Sigmoid colon (tissue), 7 donors: ENCODE measurements around the gene IRGC. TPM values are rescaled to one million over a fixed set of nuclear protein-coding genes. Genes with fewer than 3 reads are reported as not detected.

Source experiments
- DNase-seq: peaks from one replicate; pipeline ENCODE4 v3.0.0-alpha.2; 2019
- H3K27ac ChIP-seq, 4 donors: fragments of 200-600 bp; sonication (generic); one replicate each; pipeline ENCODE4 v1.5.1; 2016 to 2019; ENCODE audit warnings: mild to moderate bottlenecking in 1 of 4
- H3K27me3 ChIP-seq, 3 donors: fragments of 200-600 bp; sonication (generic); one replicate each; pipeline ENCODE4 v1.5.1; 2019; ENCODE audit warnings: mild to moderate bottlenecking in 1 of 3
- H3K36me3 ChIP-seq, 4 donors: fragments of 200-600 bp; sonication (generic); one replicate each; pipeline ENCODE4 v1.5.1; 2016 to 2019
- H3K4me1 ChIP-seq, 4 donors: fragments of 200-600 bp; sonication (generic); one replicate each; pipeline ENCODE4 v1.5.1; 2017 to 2019
- H3K4me3 ChIP-seq, 4 donors: fragments of 200-600 bp; sonication (generic); one replicate each; pipeline ENCODE4 v1.5.1; 2017 to 2019; ENCODE audit warnings: mild to moderate bottlenecking in 2 of 4, moderate library complexity in 1 of 4
- H3K9me3 ChIP-seq, 4 donors: fragments of 200-600 bp in 3 of 4; sonication (generic) in 3 of 4; one replicate each; pipeline versions ENCODE4 v1.5.1 to v1.6.1; 2013 to 2019
- CTCF ChIP-seq, 4 experiments: fragments of 450-650 bp in 3 of 4; fragments of 200-600 bp in 1 of 4; IDR thresholded peaks; one replicate each; pipeline ENCODE4 v1.5.1; 2016 to 2019; ENCODE audit warnings: antibody characterized with exemption in 4 of 4, mild to moderate bottlenecking in 3 of 4, moderate library complexity in 2 of 4
- EP300 ChIP-seq, 4 donors: sonication (generic); formaldehyde crosslinking; IDR thresholded peaks; one replicate each; pipeline ENCODE4 v1.6.1; 2017; ENCODE audit warnings: antibody characterized with exemption in 4 of 4
- POLR2A ChIP-seq, 2 donors: fragments of 450-650 bp; IDR thresholded peaks; one replicate each; pipeline ENCODE4 v1.6.1; 2016; ENCODE audit warnings: antibody characterized with exemption in 2 of 2, mild to moderate bottlenecking in 2 of 2, moderate library complexity in 2 of 2
- POLR2AphosphoS5 ChIP-seq, 4 donors: sonication (generic); formaldehyde crosslinking; IDR thresholded peaks; one replicate each; pipeline ENCODE4 v1.6.1; 2017; ENCODE audit warnings: antibody characterized with exemption in 4 of 4
- WGBS, 2 donors: extraction: QIAGEN DNeasy Blood & Tissue Kit; methylation state at CpG; one replicate each; pipeline ENCODE4 v1.1.7; 2013; 5-methylcytosine and 5-hydroxymethylcytosine counted together
- intact Hi-C: fragments of 100-400 bp; cut with DNase I; formaldehyde crosslinking; loops from one replicate; pipeline ENCODE4 v1.15.1; 2023
- polyA plus RNA-seq, 3 donors: library from polyadenylated mRNA; stranded (reverse); fragments of 200-250 nt; gene quantifications; one replicate each; pipeline ENCODE4 v1.2.3, GENCODE V29; 2013
- total RNA-seq, 4 donors: library from RNA; depleted of rRNA; stranded (reverse); fragments of >200 nt; gene quantifications; one replicate each; pipeline ENCODE4 v1.1.0, GENCODE V29; 2016
- donor health status: healthy with polysubstance abuse.
- donor health status: Bipolar disorder and iron deficiency.
- donor health status: healthy.

Gene IRGC
- total and polyA plus RNA-seq, 7 donors: not detected

- H3K36me3 ChIP-seq: no peaks in the 10 kb centered on the region
- peaks cover 0 to 10% (median 0%) of the 10 kb centered on the region in 4 donors for H3K4me1 ChIP-seq
- H3K27me3 ChIP-seq: no peaks in the 10 kb centered on the region
- intact Hi-C loops: no loop called here
- TF ChIP-seq POLR2AphosphoS5 (IDR thresholded peaks at IDR 0.05) (no peak), POLR2A (IDR thresholded peaks at IDR 0.05) (no peak), CTCF (IDR thresholded peaks at IDR 0.05) (no peak)
- DNase-seq: no peak
- no peak overlapping the region for H3K4me3 ChIP-seq
- no peaks in the 10 kb centered on the region for H3K9me3 ChIP-seq
- WGBS, 2 donors: 26 to 53% methylated on average over 1 of the region's 1 CpG
- H3K27ac ChIP-seq: no peak overlapping the region
These were observed 51.9 kb downstream of the IRGC start for GRCh38 chr19:43767818-43768217.

DNA sequence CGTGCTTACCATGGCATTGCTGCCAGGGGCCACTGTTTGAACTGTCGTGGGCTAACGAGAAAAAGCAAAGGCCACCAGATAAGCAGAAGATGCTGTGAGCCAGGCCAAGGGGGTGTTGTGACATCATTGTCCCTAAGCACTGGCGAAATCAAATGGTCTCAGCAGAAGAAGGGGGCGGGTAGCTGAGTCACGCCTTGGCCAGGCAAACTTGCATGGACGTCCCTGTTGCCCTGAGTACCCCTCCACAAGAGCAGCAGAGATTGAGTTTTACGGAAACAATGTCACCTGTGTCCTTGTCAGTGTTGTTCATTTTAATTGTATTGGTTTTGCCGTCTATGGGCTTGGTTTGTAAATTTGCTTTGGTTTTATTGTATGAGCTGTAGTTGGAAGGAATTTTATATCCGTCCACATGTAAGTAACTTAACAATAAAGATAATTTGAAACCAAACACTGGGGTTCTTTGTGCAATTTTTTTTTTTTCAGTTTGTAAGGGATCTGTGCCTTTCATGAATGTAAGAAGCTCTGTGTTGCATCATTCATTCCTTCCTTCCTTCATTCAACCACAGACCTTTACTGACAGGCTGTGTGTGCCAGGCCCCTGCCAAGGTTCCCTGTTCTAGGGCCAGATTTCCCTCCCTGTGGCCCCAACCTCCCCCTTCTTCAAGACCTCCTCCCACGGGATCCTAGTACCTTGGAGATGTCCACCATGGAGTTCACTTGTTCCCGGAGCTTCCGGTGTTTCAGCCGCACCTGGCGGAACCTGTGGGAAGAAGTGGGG is 52.6 kb downstream of the IRGC start:
- Histone ChIP-seq H3K27ac (no peak overlapping the region), H3K27me3 (peaks cover 0 to 6% (median 0%) of the 10 kb centered on the region in 3 donors), H3K4me1 (peaks cover 0 to 9% (median 0%) of the 10 kb centered on the region in 4 donors), H3K9me3 (no peaks in the 10 kb centered on the region), H3K4me3 (no peak overlapping the region), H3K36me3 (no peaks in the 10 kb centered on the region)
- 18 to 67% methylated on average over 15 of the region's 15 CpGs for WGBS, 2 donors
- TF ChIP-seq EP300 (IDR thresholded peaks at IDR 0.05) (no peak), POLR2AphosphoS5 (IDR thresholded peaks at IDR 0.05) (no peak), POLR2A (IDR thresholded peaks at IDR 0.05) (no peak), CTCF (IDR thresholded peaks at IDR 0.05) (no peak)
- intact Hi-C loops: no loop called here
- peak; percentile 69 for DNase-seq

DNA sequence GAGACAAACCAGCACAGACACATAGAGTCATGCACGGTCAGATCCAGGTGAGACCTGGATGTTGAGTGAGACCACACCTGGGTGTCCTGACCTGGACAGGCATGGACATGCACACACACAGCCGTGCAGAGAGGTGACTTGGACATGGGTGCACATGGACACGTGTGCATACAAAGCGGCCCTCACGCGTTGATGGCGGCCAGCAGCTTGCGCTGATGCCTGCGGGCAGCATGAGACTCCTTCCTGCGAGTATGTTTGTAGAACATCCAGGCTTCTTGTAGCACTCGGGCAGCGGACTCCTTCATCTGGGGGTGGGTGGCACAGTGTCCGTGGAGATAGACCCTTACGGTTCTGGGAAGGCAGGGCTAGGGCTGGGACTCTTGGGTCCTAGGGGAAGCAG is 53.4 kb downstream of the IRGC start:
- Histone ChIP-seq H3K4me1 (peaks cover 0 to 8% (median 4%) of the 10 kb centered on the region in 4 donors), H3K4me3 (no peak overlapping the region), H3K36me3 (no peaks in the 10 kb centered on the region), H3K9me3 (no peaks in the 10 kb centered on the region), H3K27ac (no peak overlapping the region), H3K27me3 (peaks cover 4 to 7% (median 7%) of the 10 kb centered on the region in 3 donors)
- no peak for DNase-seq
- 54 to 89% methylated on average over 14 of the region's 14 CpGs for WGBS, 2 donors
- intact Hi-C loops: no loop called here
- no peak for TF ChIP-seq EP300 (IDR thresholded peaks at IDR 0.05)
- no peak for TF ChIP-seq POLR2A (IDR thresholded peaks at IDR 0.05)
- TF ChIP-seq CTCF (IDR thresholded peaks at IDR 0.05): no peak
- no peak for TF ChIP-seq POLR2AphosphoS5 (IDR thresholded peaks at IDR 0.05)

Other genes with a start within 250 kb of the IRGC start
- gene PHLDB3, start 211.3 kb upstream of the IRGC start, total RNA-seq: 10 to 100 TPM in 2 of 4 donors, 1 to 10 TPM in 2; 5.7 to 12.5 (median 10.1) TPM
- 10 to 100 TPM in 1 of 3 donors, 1 to 10 TPM in 2; 6.5 to 16.0 (median 9.0) TPM for gene PHLDB3, start 211.3 kb upstream of the IRGC start, polyA plus RNA-seq
- gene ETHE1, start 188.9 kb upstream of the IRGC start, total RNA-seq: 10 to 100 TPM; 40.7 to 57.9 (median 52.1) TPM
- gene ETHE1, start 188.9 kb upstream of the IRGC start, polyA plus RNA-seq: 100 to 1,000 TPM; 429 to 575 (median 512) TPM
- gene ZNF575, start 182.9 kb upstream of the IRGC start, total RNA-seq: under 1 TPM in 1 of 4 donors, not detected in 3; 0.14 TPM
- 1 to 10 TPM; 4.0 to 4.2 (median 4.2) TPM for gene ZNF575, start 182.9 kb upstream of the IRGC start, polyA plus RNA-seq
- gene XRCC1, start 140.5 kb upstream of the IRGC start, total RNA-seq: 10 to 100 TPM; 15.1 to 31.8 (median 24.0) TPM
- 10 to 100 TPM in 2 of 3 donors, 1 to 10 TPM in 1; 8.8 to 19.9 (median 10.2) TPM for gene XRCC1, start 140.5 kb upstream of the IRGC start, polyA plus RNA-seq
- gene PINLYP, start 140.3 kb upstream of the IRGC start, total RNA-seq: 10 to 100 TPM in 3 of 4 donors, 1 to 10 TPM in 1; 6.6 to 21.0 (median 13.3) TPM
- gene PINLYP, start 140.3 kb upstream of the IRGC start, polyA plus RNA-seq: 10 to 100 TPM in 1 of 3 donors, 1 to 10 TPM in 2; 1.4 to 10.8 (median 3.7) TPM
- gene IRGQ, start 119.9 kb upstream of the IRGC start, total RNA-seq: 10 to 100 TPM; 13.5 to 24.4 (median 18.8) TPM
- 1 to 10 TPM; 3.9 to 7.6 (median 4.2) TPM for gene IRGQ, start 119.9 kb upstream of the IRGC start, polyA plus RNA-seq
- 10 to 100 TPM; 12.1 to 23.3 (median 14.8) TPM for gene ZNF576, start 119.5 kb upstream of the IRGC start, total RNA-seq
- 10 to 100 TPM; 15.0 to 21.5 (median 19.8) TPM for gene ZNF576, start 119.5 kb upstream of the IRGC start, polyA plus RNA-seq
- 1 to 10 TPM in 1 of 4 donors, under 1 TPM in 2, not detected in 1; 0.27 to 1.1 (median 0.36) TPM for gene SRRM5, start 104.0 kb upstream of the IRGC start, total RNA-seq
- gene SRRM5, start 104.0 kb upstream of the IRGC start, polyA plus RNA-seq: under 1 TPM in 1 of 3 donors, not detected in 2; 0.66 TPM
- gene ZNF428, start 96.4 kb upstream of the IRGC start, total RNA-seq: 10 to 100 TPM; 22.5 to 39.6 (median 35.6) TPM
- gene ZNF428, start 96.4 kb upstream of the IRGC start, polyA plus RNA-seq: 10 to 100 TPM; 18.0 to 40.2 (median 33.6) TPM
- 10 to 100 TPM; 16.4 to 21.7 (median 19.7) TPM for gene CADM4, start 76.2 kb upstream of the IRGC start, total RNA-seq
- 1 to 10 TPM in 2 of 3 donors, under 1 TPM in 1; 0.92 to 5.7 (median 1.2) TPM for gene CADM4, start 76.2 kb upstream of the IRGC start, polyA plus RNA-seq
- 10 to 100 TPM in 2 of 4 donors, 1 to 10 TPM in 2; 3.2 to 15.5 (median 9.8) TPM for gene PLAUR, start 45.9 kb upstream of the IRGC start, total RNA-seq
- gene PLAUR, start 45.9 kb upstream of the IRGC start, polyA plus RNA-seq: 10 to 100 TPM; 18.6 to 69.2 (median 53.9) TPM
- 10 to 100 TPM in 3 of 4 donors, 1 to 10 TPM in 1; 5.6 to 25.2 (median 13.8) TPM for gene SMG9, start 38.9 kb downstream of the IRGC start, total RNA-seq
- gene SMG9, start 38.9 kb downstream of the IRGC start, polyA plus RNA-seq: 10 to 100 TPM in 1 of 3 donors, 1 to 10 TPM in 2; 6.2 to 36.5 (median 8.4) TPM
- 1 to 10 TPM in 3 of 4 donors, under 1 TPM in 1; 0.71 to 3.3 (median 1.9) TPM for gene KCNN4, start 64.9 kb downstream of the IRGC start, total RNA-seq
- gene KCNN4, start 64.9 kb downstream of the IRGC start, polyA plus RNA-seq: 10 to 100 TPM in 1 of 3 donors, 1 to 10 TPM in 2; 3.7 to 48.7 (median 6.0) TPM
- 1 to 10 TPM in 3 of 4 donors, under 1 TPM in 1; 0.83 to 6.8 (median 1.5) TPM for gene LYPD5, start 86.4 kb downstream of the IRGC start, total RNA-seq
- 10 to 100 TPM in 1 of 3 donors, 1 to 10 TPM in 1, under 1 TPM in 1; 0.60 to 10.6 (median 2.1) TPM for gene LYPD5, start 86.4 kb downstream of the IRGC start, polyA plus RNA-seq
- 10 to 100 TPM; 10.7 to 14.9 (median 12.4) TPM for gene ZNF283, start 111.2 kb downstream of the IRGC start, total RNA-seq
- gene ZNF283, start 111.2 kb downstream of the IRGC start, polyA plus RNA-seq: 1 to 10 TPM; 1.2 to 3.2 (median 2.1) TPM
- 1 to 10 TPM; 3.0 to 4.1 (median 3.5) TPM for gene ZNF404, start 167.9 kb downstream of the IRGC start, total RNA-seq
- gene ZNF404, start 167.9 kb downstream of the IRGC start, polyA plus RNA-seq: 1 to 10 TPM in 1 of 3 donors, under 1 TPM in 2; 0.60 to 2.6 (median 0.69) TPM
- gene ZNF45, start 219.2 kb downstream of the IRGC start, total RNA-seq: 10 to 100 TPM in 3 of 4 donors, 1 to 10 TPM in 1; 5.5 to 18.2 (median 13.2) TPM
- 1 to 10 TPM; 2.4 to 6.4 (median 4.6) TPM for gene ZNF45, start 219.2 kb downstream of the IRGC start, polyA plus RNA-seq
- gene ZNF221, start 235.2 kb downstream of the IRGC start, total RNA-seq: 1 to 10 TPM; 2.9 to 6.8 (median 4.8) TPM
- 1 to 10 TPM in 1 of 3 donors, under 1 TPM in 1, not detected in 1; 0.60 to 1.7 TPM for gene ZNF221, start 235.2 kb downstream of the IRGC start, polyA plus RNA-seq